ENCODE results near the gene COPZ2. TPM values are rescaled to one million over a fixed set of nuclear protein-coding genes. Genes with fewer than 3 reads are reported as not detected.
"Not testable (repeated sequence)": the region's sequence is repeated elsewhere in the genome, so short reads cannot be mapped to it uniquely, and the experiment has no call there.

The COPZ2 gene
- total RNA-seq, 2 donors from 2014 or later = 4.3 to 9.9 TPM

DNA sequence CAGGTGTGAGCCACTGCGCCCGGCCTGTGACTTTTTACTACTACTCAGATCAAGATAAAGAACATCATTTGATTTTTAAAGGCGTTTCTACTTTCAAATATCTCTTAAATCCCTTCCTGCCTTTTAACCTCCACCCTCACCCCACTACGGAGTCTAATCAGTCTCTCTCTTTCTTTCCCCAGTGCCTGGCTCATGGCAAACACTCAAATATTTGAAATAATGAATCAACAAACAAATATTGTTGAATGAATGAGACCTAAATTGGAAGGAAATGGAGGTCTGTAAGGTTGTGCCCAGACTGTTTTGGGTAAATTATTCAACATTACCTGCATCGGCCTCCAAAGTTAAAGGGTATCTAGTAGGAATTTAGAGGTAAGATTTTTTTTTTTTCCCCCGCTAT, 14.7 kb downstream of the COPZ2 start:
- Histone ChIP-seq H3K4me1 (peaks cover 12% of the 10 kb centered on the region), H3K4me3 (no peak overlapping the region), H3K27ac (no peak overlapping the region), H3K36me3 (no peaks in the 10 kb centered on the region), H3K27me3 (no peaks in the 10 kb centered on the region), H3K9me3 (no peaks in the 10 kb centered on the region), H3K9ac (ENCODE audit: low read depth in 2 of 2, low read length in 2 of 2) (no peak overlapping the region)
- DNase-seq = no peak
- intact Hi-C loops (cut with DNase I) = no loop called here
- TF ChIP-seq, protein P1, sequence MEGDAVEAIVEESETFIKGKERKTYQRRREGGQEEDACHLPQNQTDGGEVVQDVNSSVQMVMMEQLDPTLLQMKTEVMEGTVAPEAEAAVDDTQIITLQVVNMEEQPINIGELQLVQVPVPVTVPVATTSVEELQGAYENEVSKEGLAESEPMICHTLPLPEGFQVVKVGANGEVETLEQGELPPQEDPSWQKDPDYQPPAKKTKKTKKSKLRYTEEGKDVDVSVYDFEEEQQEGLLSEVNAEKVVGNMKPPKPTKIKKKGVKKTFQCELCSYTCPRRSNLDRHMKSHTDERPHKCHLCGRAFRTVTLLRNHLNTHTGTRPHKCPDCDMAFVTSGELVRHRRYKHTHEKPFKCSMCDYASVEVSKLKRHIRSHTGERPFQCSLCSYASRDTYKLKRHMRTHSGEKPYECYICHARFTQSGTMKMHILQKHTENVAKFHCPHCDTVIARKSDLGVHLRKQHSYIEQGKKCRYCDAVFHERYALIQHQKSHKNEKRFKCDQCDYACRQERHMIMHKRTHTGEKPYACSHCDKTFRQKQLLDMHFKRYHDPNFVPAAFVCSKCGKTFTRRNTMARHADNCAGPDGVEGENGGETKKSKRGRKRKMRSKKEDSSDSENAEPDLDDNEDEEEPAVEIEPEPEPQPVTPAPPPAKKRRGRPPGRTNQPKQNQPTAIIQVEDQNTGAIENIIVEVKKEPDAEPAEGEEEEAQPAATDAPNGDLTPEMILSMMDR (IDR thresholded peaks at IDR 0.05) = no peak

DNA sequence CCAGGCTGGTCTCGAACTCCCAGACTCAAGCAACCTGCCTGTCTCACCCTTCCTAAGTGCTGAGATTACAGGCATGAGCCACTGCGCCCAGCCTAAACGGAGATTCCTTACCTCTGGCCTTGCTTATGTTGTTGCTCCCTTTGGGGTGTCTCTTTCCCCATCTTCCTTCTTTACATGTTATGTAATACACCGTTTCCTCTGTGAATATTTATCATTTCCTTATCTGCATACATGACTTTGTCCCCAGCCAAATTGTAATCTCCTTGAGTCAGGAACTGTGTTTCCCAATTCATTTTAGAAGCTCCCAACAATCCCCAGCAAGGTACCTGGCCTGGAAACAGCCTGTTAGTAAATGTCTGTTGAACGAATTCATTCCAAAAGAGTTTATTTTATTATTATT, 15.7 kb downstream of the COPZ2 start:
- intact Hi-C loops (cut with DNase I) = no loop called here
- H3K9me3 ChIP-seq = no peaks in the 10 kb centered on the region
- H3K9ac ChIP-seq (ENCODE audit: low read depth in 2 of 2, low read length in 2 of 2) = no peak overlapping the region
- no peak overlapping the region for H3K27ac ChIP-seq
- H3K27me3 ChIP-seq = no peaks in the 10 kb centered on the region
- DNase-seq = no peak
- TF ChIP-seq, protein P1 (IDR thresholded peaks at IDR 0.05) = no peak
- H3K4me1 ChIP-seq = peaks cover 12% of the 10 kb centered on the region
- no peaks in the 10 kb centered on the region for H3K36me3 ChIP-seq
- no peak overlapping the region for H3K4me3 ChIP-seq

DNA sequence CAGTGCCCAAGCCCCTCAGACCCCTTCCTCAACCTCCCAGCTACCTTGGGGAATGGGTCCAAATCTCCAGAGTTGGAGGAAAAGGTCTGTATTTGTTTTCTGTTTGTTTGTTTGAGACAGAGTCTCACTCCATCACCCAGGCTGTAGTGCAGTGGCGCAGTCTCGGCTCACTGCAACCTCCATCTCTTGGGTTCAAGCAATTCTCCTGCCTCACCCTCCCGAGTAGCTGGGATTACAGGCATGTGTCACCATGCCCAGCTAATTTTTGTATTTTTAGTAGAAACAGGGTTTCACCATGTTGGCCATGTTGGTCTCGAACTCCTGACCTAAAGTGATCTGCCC, 19.8 kb downstream of the COPZ2 start:
- not testable (repeated sequence) for H3K9ac ChIP-seq (ENCODE audit: low read depth in 2 of 2, low read length in 2 of 2); H3K4me3 ChIP-seq; DNase-seq; H3K9me3 ChIP-seq; H3K36me3 ChIP-seq; H3K27me3 ChIP-seq; H3K27ac ChIP-seq; H3K4me1 ChIP-seq
- intact Hi-C loops (cut with DNase I) = loop anchor here (2.0 kb wide), 1 partner anchor 39 kb away; no protein-coding TSS in a partner anchor

DNA sequence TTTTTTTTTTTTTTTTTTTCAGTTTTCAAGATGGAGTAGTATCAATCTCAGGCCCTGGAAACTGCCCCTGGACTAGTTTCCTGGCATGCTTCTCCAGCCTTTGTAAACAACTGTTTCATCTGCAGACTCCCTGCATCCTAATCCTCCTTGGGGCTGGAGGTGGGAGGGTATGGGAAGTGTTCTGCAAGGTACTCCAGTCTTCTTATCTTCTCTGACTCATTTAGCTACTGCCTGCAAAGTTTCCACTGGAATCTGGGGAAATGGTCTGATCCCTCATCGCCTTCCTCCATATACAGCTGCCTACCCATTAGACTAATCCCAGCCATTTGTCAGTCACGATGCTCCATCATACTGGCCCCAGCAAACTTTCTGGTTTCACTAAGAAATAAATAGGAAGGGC, 21.5 kb downstream of the COPZ2 start:
- Histone ChIP-seq H3K36me3 (no peaks in the 10 kb centered on the region), H3K9ac (ENCODE audit: low read depth in 2 of 2, low read length in 2 of 2) (no peak overlapping the region), H3K9me3 (no peaks in the 10 kb centered on the region), H3K4me3 (no peak overlapping the region), H3K27me3 (peaks cover 11% of the 10 kb centered on the region), H3K4me1 (peaks cover 5% of the 10 kb centered on the region), H3K27ac (no peak overlapping the region)
- intact Hi-C loops (cut with DNase I) = loop anchor here (2.0 kb wide), 1 partner anchor 37 kb away; no protein-coding TSS in a partner anchor
- TF ChIP-seq, protein P1 (IDR thresholded peaks at IDR 0.05) = no peak
- DNase-seq = no peak

DNA sequence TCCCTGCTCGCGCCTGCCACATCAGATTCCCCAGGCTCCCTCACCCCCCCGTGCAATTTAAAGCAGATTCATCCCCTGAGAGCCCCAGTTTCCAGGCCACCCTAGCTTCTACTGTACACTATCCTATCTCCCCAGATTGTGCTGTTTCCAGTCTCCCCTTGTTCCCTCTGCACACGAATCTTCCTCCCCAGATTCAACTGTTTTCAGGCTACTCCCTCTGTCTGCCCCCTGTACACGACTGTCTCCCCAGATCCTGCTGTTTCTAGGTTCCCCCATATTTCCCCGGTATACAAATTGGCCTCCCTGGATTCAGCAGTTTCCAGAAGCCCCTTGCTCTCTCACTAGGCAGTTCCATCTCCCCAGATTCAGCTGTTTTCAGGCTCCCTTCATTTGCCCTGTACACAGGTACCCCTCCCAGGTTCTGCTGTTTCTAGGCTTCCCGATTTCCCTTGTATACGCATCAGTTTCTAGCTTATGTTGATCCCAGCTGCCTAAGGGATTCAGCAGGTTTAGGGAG, 22.9 kb downstream of the COPZ2 start:
- no peak overlapping the region for H3K9ac ChIP-seq (ENCODE audit: low read depth in 2 of 2, low read length in 2 of 2)
- no peaks in the 10 kb centered on the region for H3K36me3 ChIP-seq
- no peak overlapping the region for H3K27ac ChIP-seq
- H3K4me3 ChIP-seq = no peak overlapping the region
- peaks cover 15% of the 10 kb centered on the region for H3K27me3 ChIP-seq
- TF ChIP-seq, protein P1 (IDR thresholded peaks at IDR 0.05) = no peak
- H3K4me1 ChIP-seq = peaks cover 5% of the 10 kb centered on the region
- no peak for DNase-seq
- no peaks in the 10 kb centered on the region for H3K9me3 ChIP-seq
- intact Hi-C loops (cut with DNase I) = no loop called here

DNA sequence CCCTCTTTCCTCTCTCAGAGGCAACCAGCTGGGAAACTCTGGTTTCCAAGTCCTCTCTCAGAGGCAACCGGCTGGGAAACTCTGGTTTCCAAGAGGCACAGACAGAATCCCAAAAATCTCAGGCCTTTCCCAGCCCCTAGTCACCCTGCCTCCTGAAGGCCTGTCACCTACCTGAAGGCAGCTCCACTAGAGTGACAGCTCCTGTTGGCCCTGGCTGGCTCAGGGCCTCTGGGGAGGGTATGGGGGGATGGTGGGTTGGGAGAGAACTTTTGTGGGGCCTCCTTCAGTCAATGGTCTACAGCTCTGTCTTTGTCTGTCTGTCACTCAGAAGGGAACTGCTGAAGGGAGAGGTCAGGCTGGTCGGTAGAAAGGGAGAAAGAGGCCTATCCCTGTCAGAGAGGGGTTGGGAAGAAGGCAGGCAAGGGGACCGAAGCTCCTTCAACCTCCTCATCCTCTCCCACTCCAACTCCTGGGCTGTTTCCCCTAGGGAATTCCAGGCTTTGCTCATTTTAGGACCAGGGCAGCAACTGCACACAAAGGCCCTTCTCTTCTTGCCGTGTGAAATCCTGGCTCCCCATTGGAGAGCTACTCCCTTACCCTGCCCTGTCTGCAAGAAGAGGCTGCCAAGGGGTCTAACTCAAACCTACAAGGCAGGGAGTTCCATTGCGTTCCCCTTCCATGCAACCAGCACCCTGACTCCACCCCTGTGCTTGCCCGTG, 23.6 kb downstream of the COPZ2 start:
- H3K27ac ChIP-seq = no peak overlapping the region
- TF ChIP-seq, protein P1 (IDR thresholded peaks at IDR 0.05) = no peak
- peaks cover 15% of the 10 kb centered on the region for H3K27me3 ChIP-seq
- intact Hi-C loops (cut with DNase I) = no loop called here
- no peaks in the 10 kb centered on the region for H3K36me3 ChIP-seq
- peaks cover 5% of the 10 kb centered on the region for H3K4me1 ChIP-seq
- no peak for DNase-seq
- no peak overlapping the region for H3K9ac ChIP-seq (ENCODE audit: low read depth in 2 of 2, low read length in 2 of 2)
- H3K9me3 ChIP-seq = no peaks in the 10 kb centered on the region
- H3K4me3 ChIP-seq = no peak overlapping the region

Measured in colonic mucosa (tissue), 4 donors.